WERI-Rb-1 (cell line): ENCODE data around the gene CALML5.

ENCODE experiments used
- DNase-seq: peaks from one replicate; pipeline ENCODE4 v3.0.0-alpha.2; 2020
- H3K27ac ChIP-seq: fragments of 250-450 bp; sonication (Bioruptor Pico); 2 replicates; pipeline ENCODE4 v1.5.1; 2020; ENCODE audit warnings: mild to moderate bottlenecking, moderate library complexity
- H3K27me3 ChIP-seq: fragments of 250-450 bp; sonication (Bioruptor Pico); 2 replicates; pipeline ENCODE4 v1.5.1; 2021; ENCODE audit warnings: mild to moderate bottlenecking, low read depth, moderate library complexity; ENCODE audit not compliant: insufficient read depth, severe bottlenecking
- H3K36me3 ChIP-seq: fragments of 250-450 bp; sonication (Bioruptor Pico); 2 replicates; pipeline ENCODE4 v1.5.1; 2020; ENCODE audit warnings: mild to moderate bottlenecking, moderate library complexity
- H3K4me3 ChIP-seq: 2 replicates; pipeline ENCODE4 v1.5.1; 2011; ENCODE audit warnings: low read depth, mild to moderate bottlenecking, control low read depth, low read length
- H3K9me3 ChIP-seq: fragments of 250-450 bp; sonication (Bioruptor Pico); 2 replicates; pipeline ENCODE4 v1.5.1; 2021; ENCODE audit warnings: mild to moderate bottlenecking, moderate library complexity; ENCODE audit not compliant: severe bottlenecking
- CTCF ChIP-seq: IDR thresholded peaks from 2 replicates; pipeline ENCODE4 v1.5.1; 2011; ENCODE audit warnings: low read depth, mild to moderate bottlenecking, control low read depth, inconsistent platforms, low read length

The CALML5 gene

GRCh38 chr10:5508161-5508604 is 8.8 kb upstream of the CALML5 start:
- no peak overlapping the region for H3K27ac ChIP-seq
- no peak for DNase-seq
- no peaks in the 10 kb centered on the region for H3K36me3 ChIP-seq
- H3K4me3 ChIP-seq = no peak overlapping the region
- no peak for TF ChIP-seq CTCF
- H3K27me3 ChIP-seq = no peaks in the 10 kb centered on the region
- H3K9me3 ChIP-seq = no peaks in the 10 kb centered on the region

GRCh38 chr10:5507649-5508131 is 8.3 kb upstream of the CALML5 start:
- Histone ChIP-seq H3K36me3 (no peaks in the 10 kb centered on the region), H3K4me3 (no peak overlapping the region), H3K9me3 (no peaks in the 10 kb centered on the region), H3K27ac (no peak overlapping the region), H3K27me3 (no peaks in the 10 kb centered on the region)
- DNase-seq = no peak
- TF ChIP-seq CTCF = no peak

- H3K27ac ChIP-seq = no peak overlapping the region
- H3K9me3 ChIP-seq = no peaks in the 10 kb centered on the region
- H3K4me3 ChIP-seq = no peak overlapping the region
- H3K27me3 ChIP-seq = no peaks in the 10 kb centered on the region
- H3K36me3 ChIP-seq = no peaks in the 10 kb centered on the region
- no peak for DNase-seq
- no peak for TF ChIP-seq CTCF
Measured at GRCh38 chr10:5506751-5507648, 7.6 kb upstream of the CALML5 start.

- no peak for DNase-seq
- Histone ChIP-seq H3K27ac (no peak overlapping the region), H3K4me3 (no peak overlapping the region), H3K36me3 (no peaks in the 10 kb centered on the region), H3K9me3 (no peaks in the 10 kb centered on the region), H3K27me3 (no peaks in the 10 kb centered on the region)
- no peak for TF ChIP-seq CTCF
Measured at GRCh38 chr10:5506246-5506645, 6.9 kb upstream of the CALML5 start.

- DNase-seq = no peak
- no peaks in the 10 kb centered on the region for H3K27me3 ChIP-seq
- H3K36me3 ChIP-seq = no peaks in the 10 kb centered on the region
- no peak overlapping the region for H3K4me3 ChIP-seq
- H3K9me3 ChIP-seq = no peaks in the 10 kb centered on the region
- no peak overlapping the region for H3K27ac ChIP-seq
- no peak for TF ChIP-seq CTCF
Measured at GRCh38 chr10:5504146-5505072, 5.0 kb upstream of the CALML5 start.
